HG02588 (cell line): ENCODE measurements around the gene SNX12.

Experiments
- ATAC-seq: cut with Tn5 transposase; IDR thresholded peaks from one replicate; pipeline ENCODE4 v1.9.1; 2021; ENCODE audit warnings: mild to moderate bottlenecking, moderate library complexity; ENCODE audit not compliant: unreplicated experiment

Gene SNX12

GRCh38 chrX:71068044-71068918 is at the start of gene SNX12:
Gene SNX12, minus strand, starts transcription at chrX:71068334. Its CDS starts 28 bp downstream, at chrX:71068306.
- peak; percentile 95 for ATAC-seq

DNA sequence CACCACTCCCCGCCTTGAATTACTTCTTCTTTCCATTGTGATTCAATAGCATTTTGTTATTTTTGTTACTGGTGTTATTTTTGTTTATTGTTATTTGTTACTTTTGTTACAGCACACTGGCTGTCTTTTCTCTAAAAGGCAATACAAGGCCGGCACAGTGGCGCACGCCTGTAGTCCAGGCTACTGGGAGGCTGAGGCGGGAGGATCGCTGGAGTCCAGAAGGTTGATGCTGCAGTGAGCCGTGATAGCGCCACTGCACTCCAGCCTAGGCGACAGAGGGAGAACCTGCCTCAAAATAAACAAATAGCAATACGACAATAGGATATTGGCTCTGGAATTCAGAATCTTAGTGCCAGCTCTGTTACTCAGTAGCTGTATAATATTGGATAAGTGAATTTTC is 49.2 kb upstream of the SNX12 start:
- no peak for ATAC-seq

GRCh38 chrX:71111921-71112431 is 43.8 kb upstream of the SNX12 start:
- ATAC-seq, result peak; percentile 13

DNA sequence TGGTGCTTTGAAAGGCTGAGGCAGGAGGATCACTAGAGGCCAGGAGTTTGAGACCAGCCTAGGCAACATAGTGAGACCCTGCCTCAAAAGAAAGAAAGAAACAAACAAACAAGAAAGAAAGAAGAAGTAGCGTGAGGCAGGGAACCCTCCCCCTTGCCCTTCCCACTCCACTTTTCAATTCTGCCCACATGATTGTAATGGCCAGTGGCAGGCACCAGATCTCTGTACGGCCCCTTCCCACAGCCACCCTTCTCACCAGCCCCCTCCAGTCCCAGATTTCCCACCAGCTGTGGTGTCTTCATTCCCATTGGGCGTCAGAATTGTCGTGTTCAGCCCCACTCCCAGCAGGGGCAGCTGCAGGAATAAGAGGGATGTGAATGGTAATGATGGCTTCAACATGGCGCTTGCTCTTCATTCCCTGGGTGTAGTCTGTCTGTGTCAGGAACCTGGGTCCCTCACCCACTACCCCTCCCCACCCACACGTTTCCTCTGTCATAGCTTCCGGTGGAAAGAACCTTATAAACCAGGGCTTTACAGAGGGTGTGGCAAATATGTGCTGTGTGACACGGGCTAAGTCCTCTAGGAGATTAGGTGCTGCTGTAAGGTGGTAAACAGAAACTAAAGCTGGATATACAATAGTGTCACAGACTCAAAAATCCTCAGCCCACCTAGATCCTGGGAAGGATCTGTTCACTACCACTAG is 43.2 kb upstream of the SNX12 start, which contains the start of gene IL2RG:
IL2RG (minus strand) TSS at position 437 of the 703 bp plus-strand sequence; CDS start at position 399, 38 bp downstream.
- ATAC-seq, result peak; percentile 94

- no peak for ATAC-seq
These were observed 40.9 kb upstream of the SNX12 start for GRCh38 chrX:71109051-71109450.

- no peak for ATAC-seq
These were observed 39.7 kb upstream of the SNX12 start for GRCh38 chrX:71107762-71108360.

- ATAC-seq, result no peak
These were observed 39.1 kb upstream of the SNX12 start for GRCh38 chrX:71107245-71107644.

GRCh38 chrX:71106427-71106826 is 38.3 kb upstream of the SNX12 start, which contains the start of gene CXorf65:
Gene CXorf65, minus strand, starts transcription at chrX:71106740. Its CDS starts 184 bp downstream, at chrX:71106556.
- ATAC-seq, result no peak

- no peak for ATAC-seq
These were observed 37.5 kb upstream of the SNX12 start for GRCh38 chrX:71105628-71106027.

DNA sequence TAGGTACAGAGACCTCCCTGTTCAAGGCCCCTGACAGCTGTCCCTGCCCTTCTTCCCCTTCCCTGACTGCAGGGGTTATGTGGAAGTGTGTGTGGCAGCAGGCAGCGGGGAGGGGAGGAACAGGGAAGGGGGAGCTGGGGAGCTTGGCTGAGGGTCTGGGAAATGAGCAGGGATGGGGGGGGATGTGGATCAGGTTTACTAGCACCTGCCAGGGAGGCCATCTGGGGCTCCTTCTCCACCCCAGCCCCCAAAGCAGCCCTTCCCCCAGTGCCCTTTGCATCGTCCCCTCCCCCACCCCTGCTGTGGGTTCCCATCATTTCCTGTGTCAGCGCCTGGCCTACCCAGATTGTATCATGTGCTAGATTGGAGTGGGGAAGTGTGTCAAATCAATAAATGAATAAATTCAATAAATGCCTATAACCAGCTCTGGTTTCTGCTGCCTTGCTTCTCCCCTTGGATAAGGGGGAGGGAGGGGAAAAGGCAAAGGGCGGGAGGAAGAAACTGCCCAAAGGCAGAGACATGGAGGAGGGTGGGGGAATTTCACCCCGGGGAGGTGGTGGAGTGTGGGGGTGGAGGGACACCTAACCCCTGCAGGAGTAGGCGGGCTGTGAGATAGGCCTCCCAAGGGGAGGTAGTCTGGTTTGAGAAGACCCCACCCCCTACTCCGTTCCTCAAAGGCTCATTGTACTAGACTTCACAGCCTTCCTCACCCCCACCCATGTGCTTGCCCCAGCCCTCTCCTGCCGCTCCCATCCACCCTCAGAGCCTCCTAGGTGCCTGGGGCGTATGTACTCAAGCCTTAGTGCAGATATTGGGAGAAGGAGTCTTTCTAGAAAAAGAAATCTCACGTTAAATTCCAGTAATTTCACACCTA is 35.2 kb upstream of the SNX12 start:
- no peak for ATAC-seq

GRCh38 chrX:71102292-71102691 is 34.2 kb upstream of the SNX12 start:
- ATAC-seq, result no peak

DNA sequence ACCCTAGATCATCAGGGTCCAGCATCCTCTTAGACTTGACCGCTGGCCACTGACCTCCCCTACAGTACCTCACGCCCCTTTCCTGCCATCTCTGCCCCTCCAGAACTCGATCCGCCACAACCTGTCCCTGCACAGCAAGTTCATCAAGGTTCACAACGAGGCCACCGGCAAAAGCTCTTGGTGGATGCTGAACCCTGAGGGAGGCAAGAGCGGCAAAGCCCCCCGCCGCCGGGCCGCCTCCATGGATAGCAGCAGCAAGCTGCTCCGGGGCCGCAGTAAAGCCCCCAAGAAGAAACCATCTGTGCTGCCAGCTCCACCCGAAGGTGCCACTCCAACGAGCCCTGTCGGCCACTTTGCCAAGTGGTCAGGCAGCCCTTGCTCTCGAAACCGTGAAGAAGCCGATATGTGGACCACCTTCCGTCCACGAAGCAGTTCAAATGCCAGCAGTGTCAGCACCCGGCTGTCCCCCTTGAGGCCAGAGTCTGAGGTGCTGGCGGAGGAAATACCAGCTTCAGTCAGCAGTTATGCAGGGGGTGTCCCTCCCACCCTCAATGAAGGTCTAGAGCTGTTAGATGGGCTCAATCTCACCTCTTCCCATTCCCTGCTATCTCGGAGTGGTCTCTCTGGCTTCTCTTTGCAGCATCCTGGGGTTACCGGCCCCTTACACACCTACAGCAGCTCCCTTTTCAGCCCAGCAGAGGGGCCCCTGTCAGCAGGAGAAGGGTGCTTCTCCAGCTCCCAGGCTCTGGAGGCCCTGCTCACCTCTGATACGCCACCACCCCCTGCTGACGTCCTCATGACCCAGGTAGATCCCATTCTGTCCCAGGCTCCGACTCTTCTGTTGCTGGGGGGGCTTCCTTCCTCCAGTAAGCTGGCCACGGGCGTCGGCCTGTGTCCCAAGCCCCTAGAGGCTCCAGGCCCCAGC is 32.7 kb upstream of the SNX12 start:
- ATAC-seq, result no peak

GRCh38 chrX:71099736-71100135 is 31.6 kb upstream of the SNX12 start:
- no peak for ATAC-seq

DNA sequence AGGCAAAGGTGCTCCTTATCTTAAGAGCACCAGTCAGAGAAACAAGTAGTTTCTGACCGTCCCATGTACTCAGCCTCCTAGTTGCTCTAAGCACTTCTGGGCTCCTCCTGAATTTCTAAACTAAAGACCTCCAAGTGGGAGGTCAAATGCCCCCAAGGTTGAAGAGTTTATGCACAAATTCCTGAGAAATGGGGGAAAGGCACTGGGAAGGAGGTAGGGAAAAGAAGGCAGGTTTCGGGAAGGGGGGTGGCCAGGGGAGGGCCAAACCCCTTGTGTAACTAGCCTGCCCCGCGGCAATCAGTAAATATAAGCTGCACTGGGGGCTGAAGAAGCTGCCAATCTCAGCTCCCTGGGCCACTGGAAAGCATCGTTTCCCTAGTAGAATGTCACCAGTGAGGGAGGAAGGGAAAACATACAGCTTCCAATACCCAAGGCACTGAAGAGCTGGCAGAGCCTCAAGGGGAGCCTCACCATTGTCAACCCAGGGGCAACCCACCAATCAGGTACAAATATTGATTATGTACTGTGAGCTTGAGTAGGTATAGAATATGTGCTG is 30.9 kb upstream of the SNX12 start:
- ATAC-seq, result no peak

DNA sequence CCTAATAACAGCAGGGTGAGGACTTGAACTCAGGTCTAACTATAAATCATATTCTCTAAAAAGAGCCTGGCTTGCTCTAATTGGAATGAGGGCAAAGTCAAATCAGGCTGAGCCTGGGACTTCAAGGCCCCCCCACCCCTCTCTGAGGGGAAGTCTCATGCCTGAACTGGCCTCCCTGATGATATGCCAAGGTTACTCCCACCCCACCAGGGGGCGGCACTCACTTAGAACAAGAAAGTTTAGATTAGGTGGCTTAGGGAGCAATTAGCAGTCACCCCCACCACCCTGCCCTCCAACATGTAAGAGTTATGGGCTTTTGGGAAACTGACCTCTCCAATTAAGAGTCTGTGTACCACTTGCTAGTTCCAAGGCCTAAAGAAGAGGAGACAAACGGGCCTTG is 30.2 kb upstream of the SNX12 start:
- no peak for ATAC-seq

DNA sequence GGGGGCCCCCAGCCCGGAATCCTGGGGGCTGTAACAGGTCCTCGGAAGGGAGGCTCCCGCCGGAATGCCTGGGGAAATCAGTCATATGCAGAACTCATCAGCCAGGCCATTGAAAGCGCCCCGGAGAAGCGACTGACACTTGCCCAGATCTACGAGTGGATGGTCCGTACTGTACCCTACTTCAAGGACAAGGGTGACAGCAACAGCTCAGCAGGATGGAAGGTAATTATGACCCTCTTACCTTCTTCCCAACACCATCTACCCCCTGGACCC is 28.6 kb upstream of the SNX12 start:
- no peak for ATAC-seq

- no peak for ATAC-seq
These were observed 28.0 kb upstream of the SNX12 start for GRCh38 chrX:71095981-71096759.

DNA sequence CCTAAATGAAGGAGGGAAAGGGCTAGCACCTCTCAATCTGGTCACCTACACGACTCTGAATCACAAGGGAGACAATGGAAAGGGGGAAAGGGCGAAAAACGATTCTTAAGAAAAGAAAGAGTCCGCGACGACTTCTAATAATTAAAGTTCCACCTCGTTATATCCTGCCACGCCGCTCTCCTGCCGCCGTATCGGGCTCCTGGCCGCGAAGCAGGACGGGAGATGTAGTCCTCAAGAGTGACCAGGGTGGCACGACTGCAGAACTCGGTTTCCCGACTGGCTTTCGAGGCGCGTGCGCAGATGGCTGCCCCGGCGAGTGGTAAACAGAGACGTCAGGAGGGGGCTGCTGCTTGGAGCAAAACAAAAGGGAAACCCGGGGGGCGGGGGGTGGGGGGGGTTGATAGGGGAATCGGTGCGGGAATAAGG is 27.4 kb upstream of the SNX12 start, which contains the start of gene FOXO4:
FOXO4 (plus strand) TSS at position 297 of the 426 bp plus-strand sequence. CDS start 678 bp downstream, outside the sequence.
- ATAC-seq, result peak; percentile 95
